Adrenal gland (tissue), 5 donors: ENCODE data around the gene RPL19.

Source experiments
- CTCF ChIP-seq, 6 experiments: fragments of 450-650 bp in 4 of 6; fragments of 200-600 bp in 2 of 6; sonication (generic) in 1 of 6; IDR thresholded peaks; 1 replicate in 5 of 6; 2 replicates in 1 of 6; pipeline versions ENCODE4 v1.5.1 to v1.8.0; 2016 to 2021; ENCODE audit warnings: antibody characterized with exemption in 6 of 6, mild to moderate bottlenecking in 2 of 6, moderate library complexity in 1 of 6
- POLR2A ChIP-seq, 2 donors: fragments of 450-650 bp; IDR thresholded peaks; one replicate each; pipeline ENCODE4 v1.6.1; 2017; ENCODE audit warnings: antibody characterized with exemption in 2 of 2, mild to moderate bottlenecking in 2 of 2, moderate library complexity in 1 of 2
- donor health status: DM: no; HTN: no; CAD: no.

- TF ChIP-seq CTCF (IDR thresholded peaks at IDR 0.05) (no peak), POLR2A (IDR thresholded peaks at IDR 0.05) (no peak)
Observed at GRCh38 chr17:39166437-39167335, 33.4 kb upstream of the RPL19 start.
